ENCODE results near the gene WDR20. TPM values are rescaled to one million over a fixed set of nuclear protein-coding genes. Genes with fewer than 3 reads are reported as not detected.

WDR20 gene
- total and polyA plus RNA-seq, 2 of the 8 experiments (the other 6 are each of a cell fraction or from before 2014, with no cell fraction given): 11.2 to 26.7 TPM

GRCh38 chr14:102229071-102229738 is 89.5 kb downstream of the WDR20 start (continued):
- no peak for TF ChIP-seq CHD7 (IDR thresholded peaks at IDR 0.05; ENCODE audit: insufficient replicate concordance, low read length)
- TF ChIP-seq E2F6 (IDR thresholded peaks at IDR 0.05): no peak
- no peak for TF ChIP-seq NRF1 (IDR thresholded peaks at IDR 0.05; ENCODE audit: low read depth, low read length)
- no peak for TF ChIP-seq CBX5 (IDR thresholded peaks at IDR 0.05; ENCODE audit: low read depth, low read length)
- TF ChIP-seq RBBP5 (IDR thresholded peaks at IDR 0.05; ENCODE audit: borderline replicate concordance, low read depth, low read length): no peak
- TF ChIP-seq EP300 (IDR thresholded peaks at IDR 0.05; ENCODE audit: borderline replicate concordance in 1 of 2, low read depth in 2 of 2, low read length in 2 of 2): no peak
- no peak for TF ChIP-seq BACH1 (IDR thresholded peaks at IDR 0.05; ENCODE audit: low read length)
- TF ChIP-seq TAF7 (optimal IDR thresholded peaks at IDR 0.05; ENCODE audit: borderline replicate concordance, low read depth, low read length): no peak
- no peak for TF ChIP-seq HDAC6 (IDR thresholded peaks at IDR 0.05; ENCODE audit: low read depth, low read length)
- no peak for TF ChIP-seq ZNF274 (IDR thresholded peaks at IDR 0.05; ENCODE audit: borderline replicate concordance, extremely low read depth, low read length)
